NK-92 treated with Interleukin-12 subunit alpha and Interleukin-12 subunit beta, amount 100 ng/mL, for 24 hours (cell line): Measurements from ENCODE around the gene TRMT1.

ENCODE experiments used
- DNase-seq: peaks from one replicate; lab custom pipeline; 2025; lab: John Stamatoyannopoulos, UW

The TRMT1 gene

GRCh38 chr19:13102416-13102665 is 14.2 kb downstream of the TRMT1 start:
- no peak for DNase-seq

- no peak for DNase-seq
These were observed 14.7 kb downstream of the TRMT1 start for GRCh38 chr19:13101590-13102415.

GRCh38 chr19:13100841-13101589 is 15.5 kb downstream of the TRMT1 start:
- no peak for DNase-seq

DNA sequence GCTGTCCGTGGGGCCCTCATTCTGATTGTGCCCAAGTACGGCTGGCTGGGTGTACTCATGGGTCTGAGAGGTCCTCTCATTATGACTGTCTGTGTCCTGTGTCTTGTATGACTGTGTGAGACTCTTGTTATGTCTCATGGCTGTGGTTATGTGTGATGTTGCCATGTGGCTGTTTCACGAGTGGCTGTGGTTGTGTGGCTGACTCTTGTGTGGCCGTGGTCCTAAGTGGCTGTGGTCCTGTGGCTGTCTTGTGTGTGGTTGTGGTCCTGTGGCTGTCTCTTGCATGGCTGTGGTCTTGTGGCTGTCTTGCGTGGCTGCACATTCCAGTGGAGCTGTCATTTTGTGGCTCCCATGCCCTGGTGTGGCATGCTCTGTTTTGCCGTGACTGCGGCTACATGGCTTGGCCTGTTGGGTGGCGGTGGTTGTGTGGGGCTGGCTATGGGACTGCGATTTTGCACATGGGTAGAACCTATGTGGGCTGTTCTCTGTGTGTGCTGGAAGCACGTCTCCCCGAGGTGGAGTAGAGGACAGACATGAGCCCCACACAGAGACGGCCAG is 16.4 kb downstream of the TRMT1 start:
- DNase-seq: peak; percentile 33

- peak; percentile 59 for DNase-seq
These were observed 17.2 kb downstream of the TRMT1 start for GRCh38 chr19:13099073-13099999.

- DNase-seq: no peak
These were observed 18.1 kb downstream of the TRMT1 start for GRCh38 chr19:13098277-13099072.

DNA sequence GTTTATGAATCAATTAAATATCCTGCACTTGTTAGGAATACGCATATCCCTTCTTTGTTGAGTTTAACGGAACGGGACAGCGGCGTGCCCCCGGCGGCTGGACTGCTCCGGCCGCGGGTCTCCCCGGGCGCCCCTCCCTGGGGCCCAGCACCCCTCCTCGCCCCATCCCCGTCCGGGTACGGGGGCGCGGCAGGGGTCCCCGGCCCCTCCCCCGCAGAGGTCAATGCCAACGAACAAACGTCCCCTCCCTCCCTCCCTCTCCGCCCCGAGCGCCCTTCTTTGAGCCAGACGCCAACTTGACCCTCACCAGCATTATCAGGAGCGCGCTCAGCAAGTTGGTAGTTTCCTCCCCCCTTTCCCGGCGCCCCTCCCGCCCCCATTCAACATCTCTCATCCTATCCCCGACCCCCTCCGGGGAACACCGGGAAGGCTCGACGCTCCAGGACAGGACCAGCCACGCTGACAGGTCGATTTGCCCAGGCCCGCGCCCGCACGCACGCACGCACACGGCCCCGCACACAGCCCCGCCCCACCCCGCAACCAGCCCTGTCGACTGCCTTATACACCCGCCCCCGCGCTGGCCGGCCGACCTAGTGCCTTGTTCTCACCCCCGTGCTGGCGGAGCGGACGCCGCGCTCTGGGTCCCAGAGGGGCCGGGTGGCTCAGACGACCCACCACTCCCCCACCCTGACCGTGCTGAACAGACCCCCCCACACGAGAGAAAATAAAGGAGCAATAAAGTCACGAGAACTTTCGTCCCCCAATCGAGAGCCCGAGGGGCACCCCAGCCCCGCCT is 18.9 kb downstream of the TRMT1 start:
- no peak for DNase-seq

GRCh38 chr19:13097033-13097462 is 19.5 kb downstream of the TRMT1 start:
- no peak for DNase-seq

DNA sequence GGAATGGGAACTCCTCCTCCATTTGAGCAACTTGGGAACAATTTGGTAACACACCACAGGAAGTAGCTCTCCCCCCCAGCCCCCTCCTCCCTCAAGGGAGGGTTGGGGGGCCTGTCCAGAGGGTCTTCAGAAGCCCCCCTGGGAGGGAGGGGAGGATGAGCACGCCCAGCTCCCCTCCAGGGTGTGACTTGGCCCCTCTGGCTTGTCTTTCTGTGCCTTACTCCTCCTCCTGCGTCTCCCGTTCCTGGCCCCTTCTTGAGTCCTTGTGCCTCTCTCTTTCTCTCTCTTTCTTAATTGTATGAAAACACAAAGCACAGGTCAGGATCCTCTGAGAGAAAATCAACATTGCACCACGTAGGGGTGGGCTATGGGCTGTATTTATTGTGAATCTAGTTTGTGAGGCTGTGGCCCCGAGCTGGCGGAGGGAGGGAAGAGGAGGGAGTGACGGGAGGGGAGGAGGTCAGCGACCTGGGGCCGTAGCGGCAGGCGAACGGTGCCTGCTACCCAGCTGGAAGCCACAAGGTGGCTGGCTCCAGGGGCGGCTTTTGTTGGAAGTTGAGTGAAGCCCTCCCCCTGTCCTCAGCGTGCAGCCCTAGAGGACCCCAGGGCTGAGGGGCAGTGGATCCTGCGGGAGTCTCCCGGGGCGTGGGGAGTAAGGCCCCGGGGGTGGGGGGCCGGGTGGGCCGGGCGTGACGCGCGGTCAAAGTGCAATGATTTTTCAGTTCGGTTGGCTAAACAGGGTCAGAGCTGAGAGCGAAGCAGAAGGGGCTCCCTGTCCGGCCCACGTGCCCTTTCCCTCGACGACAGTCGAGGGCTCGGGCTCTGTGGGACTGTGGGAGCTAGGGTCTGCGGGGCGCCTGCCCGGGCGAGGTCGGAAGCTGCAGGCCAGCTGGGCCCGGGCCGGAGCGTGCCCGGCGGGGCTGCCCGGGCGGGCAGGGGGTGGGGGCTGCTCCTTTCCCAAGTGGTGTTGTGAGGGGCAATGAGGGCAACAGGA is 20.3 kb downstream of the TRMT1 start:
- DNase-seq: no peak

GRCh38 chr19:13095393-13095784 is 21.2 kb downstream of the TRMT1 start:
- DNase-seq: no peak

GRCh38 chr19:13094771-13095392 is 21.7 kb downstream of the TRMT1 start:
- no peak for DNase-seq

DNA sequence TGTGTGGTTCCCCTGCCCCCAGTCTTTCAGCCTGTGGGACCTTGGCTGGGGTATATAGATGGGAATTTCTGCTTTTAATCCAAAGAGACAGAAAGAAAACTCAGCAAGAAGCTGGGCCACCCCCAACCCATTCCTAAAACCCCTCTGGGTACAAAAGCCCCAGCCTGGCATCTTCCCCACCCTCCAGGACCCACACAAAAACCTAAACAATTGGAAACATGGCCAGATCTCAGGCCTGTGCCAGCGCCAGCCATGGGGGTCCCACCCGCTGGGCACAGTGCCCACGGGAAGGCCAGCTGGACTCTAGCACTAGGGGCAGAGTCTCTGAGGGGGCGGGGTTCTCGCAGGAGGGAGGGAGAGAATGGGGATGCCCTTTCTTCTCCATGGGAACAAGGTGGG is 22.4 kb downstream of the TRMT1 start:
- no peak for DNase-seq

DNA sequence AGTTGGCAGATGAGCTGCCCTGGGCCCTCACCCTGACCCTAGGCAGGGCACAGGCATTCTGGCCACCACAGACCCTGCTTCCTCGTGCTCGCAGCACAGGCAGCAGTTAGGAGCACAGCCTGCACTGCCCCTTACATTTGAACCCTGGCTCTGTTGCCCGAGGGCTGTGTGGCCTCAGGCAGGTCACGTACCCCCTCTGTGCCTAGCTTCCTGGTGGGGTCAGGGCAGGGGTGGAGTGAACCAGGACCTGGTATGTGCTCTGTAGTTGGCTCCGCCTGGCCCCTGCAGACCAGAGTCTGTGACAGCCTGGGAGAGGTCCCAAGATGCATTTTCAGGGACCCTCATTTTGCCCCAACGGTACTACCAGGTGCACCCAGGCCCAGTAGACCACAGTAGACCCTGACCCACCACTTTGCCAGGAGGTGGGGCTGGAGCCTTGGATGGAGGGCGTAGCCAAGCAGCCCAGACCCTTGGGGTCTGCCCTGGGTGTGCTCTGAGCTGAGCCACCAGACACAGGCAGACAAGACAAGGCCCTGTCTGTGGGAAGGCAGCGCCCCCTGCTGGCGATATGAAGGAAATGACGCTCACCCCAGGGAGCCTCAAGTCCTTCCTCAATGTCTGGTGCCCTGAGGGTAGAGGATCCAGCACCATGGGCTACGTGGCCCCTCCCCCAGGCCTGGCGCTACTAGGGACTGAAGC is 23.0 kb downstream of the TRMT1 start:
- peak; percentile 61 for DNase-seq

DNA sequence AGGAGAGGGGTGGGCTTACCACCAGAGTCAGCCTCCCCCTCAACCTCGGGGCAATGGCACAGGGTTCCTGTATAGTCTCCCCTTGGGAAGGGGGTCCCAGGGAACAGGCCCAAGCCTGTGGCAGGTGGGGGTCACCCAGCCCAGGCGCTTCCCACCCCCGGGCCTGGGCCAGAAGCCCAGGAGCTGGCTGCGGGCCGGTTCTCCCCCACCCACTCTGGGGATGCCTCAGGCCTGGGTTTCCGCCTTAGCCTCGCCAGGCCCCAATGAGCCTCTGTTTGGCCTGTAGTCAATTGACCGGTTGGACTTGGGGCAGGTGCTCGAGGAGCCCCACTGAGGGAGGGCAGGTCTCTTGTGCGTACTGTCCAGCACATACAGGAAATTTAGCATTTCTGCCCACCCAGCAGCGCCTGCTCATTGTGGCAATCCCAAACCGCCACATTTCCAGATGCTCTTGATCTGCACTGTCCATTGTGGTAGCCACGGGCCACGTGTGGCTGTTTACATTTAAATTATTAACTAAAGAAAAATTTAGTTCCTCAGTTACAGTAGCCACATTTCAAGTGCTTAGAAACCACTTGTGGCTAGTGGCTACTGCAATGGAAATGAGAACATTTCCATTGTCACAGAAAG is 23.8 kb downstream of the TRMT1 start:
- DNase-seq: no peak

DNA sequence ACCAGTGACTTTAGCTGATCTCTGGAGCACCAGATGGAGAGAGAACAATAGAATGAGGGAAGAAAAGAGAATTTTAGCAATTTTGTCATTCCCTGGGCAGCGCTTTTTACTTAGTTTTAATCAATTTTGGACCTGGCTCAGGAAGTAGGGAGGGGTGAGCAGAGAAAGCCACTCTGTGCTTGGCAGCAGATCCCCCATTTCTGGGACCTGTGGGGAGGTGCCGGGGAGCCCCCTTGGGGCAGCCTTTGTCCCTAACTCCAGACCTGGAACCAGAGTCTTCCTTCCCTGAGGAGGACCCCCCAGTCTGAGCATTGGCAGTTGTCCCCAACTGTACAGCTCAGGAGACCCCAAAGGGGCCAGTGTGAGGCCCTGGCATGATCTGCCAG is 24.4 kb downstream of the TRMT1 start:
- DNase-seq: no peak

DNA sequence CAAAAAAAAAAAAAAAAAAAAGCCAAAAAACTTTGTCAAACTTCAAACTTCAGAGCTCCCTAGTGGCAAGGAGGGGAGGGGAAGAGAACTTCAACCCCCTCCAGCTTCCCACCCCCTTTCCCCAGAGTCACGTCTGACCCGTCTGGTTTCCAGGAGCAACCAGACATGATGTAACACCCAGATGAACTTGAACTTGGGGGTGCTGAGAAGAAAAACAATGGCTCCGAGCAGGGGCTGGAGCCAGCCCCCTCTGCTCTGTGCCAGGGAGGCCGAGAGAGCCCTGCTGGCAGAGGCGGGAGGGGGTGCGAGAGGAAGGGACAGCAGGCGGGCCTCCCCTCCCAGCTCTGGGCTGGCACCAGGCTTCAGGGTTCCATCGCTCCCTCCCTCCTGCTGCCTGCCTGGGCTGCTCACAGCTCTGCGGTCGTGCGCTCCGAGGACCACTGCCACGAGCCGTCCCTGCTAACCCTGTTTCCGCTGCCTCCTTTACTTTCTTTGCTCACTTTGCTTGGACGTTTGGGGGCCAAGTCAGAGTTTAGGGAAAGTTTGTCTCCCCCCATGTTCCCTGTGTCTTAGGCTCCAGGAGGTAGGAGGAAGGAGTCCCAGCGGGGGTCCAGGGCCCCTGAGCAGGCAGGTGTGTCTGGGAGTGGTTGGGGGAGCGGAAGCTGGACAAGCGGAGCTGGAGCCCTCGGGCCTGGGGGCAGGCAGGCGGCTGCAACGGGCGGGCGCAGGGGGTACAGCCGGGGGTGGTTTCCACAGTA is 25.0 kb downstream of the TRMT1 start:
- no peak for DNase-seq
